Ishikawa (cell line): ENCODE results near the gene HTRA2.

Experiments
- CEBPB ChIP-seq: IDR thresholded peaks from 2 replicates; pipeline ENCODE4 v1.6.1; 2012
- CREB1 ChIP-seq: IDR thresholded peaks from 2 replicates; pipeline ENCODE4 v1.6.1; 2012; ENCODE audit warnings: low read depth
- EGR1 ChIP-seq: IDR thresholded peaks from 2 replicates; pipeline ENCODE4 v1.6.1; 2012
- EP300 ChIP-seq: IDR thresholded peaks from 2 replicates; pipeline ENCODE4 v1.6.1; 2012; ENCODE audit warnings: borderline replicate concordance
- FOXM1 ChIP-seq: IDR thresholded peaks from 2 replicates; pipeline ENCODE4 v1.6.1; 2012; ENCODE audit warnings: low read depth, borderline replicate concordance
- MAX ChIP-seq: IDR thresholded peaks from 2 replicates; pipeline ENCODE4 v1.6.1; 2012
- RAD21 ChIP-seq: IDR thresholded peaks from 2 replicates; pipeline ENCODE4 v1.6.1; 2012; ENCODE audit warnings: low read depth
- REST ChIP-seq: IDR thresholded peaks from 2 replicates; pipeline ENCODE4 v1.6.1; 2012; ENCODE audit warnings: low read depth, mild to moderate bottlenecking
- TAF1 ChIP-seq: IDR thresholded peaks from 2 replicates; pipeline ENCODE4 v1.6.1; 2012; ENCODE audit warnings: low read depth, mild to moderate bottlenecking
- TEAD4 ChIP-seq: IDR thresholded peaks from 2 replicates; pipeline ENCODE4 v1.6.1; 2012
- YY1 ChIP-seq: IDR thresholded peaks from 2 replicates; pipeline ENCODE4 v1.6.1; 2012; ENCODE audit warnings: low read depth
- ZBTB7A ChIP-seq: IDR thresholded peaks from 2 replicates; pipeline ENCODE4 v1.6.1; 2012; ENCODE audit warnings: low read depth

GRCh38 chr2:74566076-74566753 lies 36.5 kb downstream of the HTRA2 start:
- no peak for TF ChIP-seq RAD21
- TF ChIP-seq CEBPB: no peak
- no peak for TF ChIP-seq EP300
- TF ChIP-seq CREB1: no peak
- no peak for TF ChIP-seq ZBTB7A
- no peak for TF ChIP-seq MAX
- TF ChIP-seq REST: no peak
- TF ChIP-seq YY1: no peak
- no peak for TF ChIP-seq TEAD4
- no peak for TF ChIP-seq FOXM1
- no peak for TF ChIP-seq TAF1
- no peak for TF ChIP-seq EGR1
